Loucy (cell line): ENCODE results near the gene DNAJC1.

Source experiments
- H2AFZ ChIP-seq: fragments of 200-600 bp; sonication (generic); 2 replicates; pipeline ENCODE4 v1.6.0; 2016; ENCODE audit warnings: antibody characterized with exemption, mild to moderate bottlenecking, low read length, moderate library complexity
- H3F3A ChIP-seq: fragments of 200-600 bp; 2 replicates; pipeline ENCODE4 v1.6.0; 2016; ENCODE audit warnings: antibody characterized with exemption, low read depth, mild to moderate bottlenecking
- H3K27me3 ChIP-seq: fragments of 200-600 bp; sonication (generic); 2 replicates; pipeline ENCODE4 v1.6.1; 2014; ENCODE audit warnings: low read length, mild to moderate bottlenecking; ENCODE audit not compliant: insufficient read depth, poor library complexity, severe bottlenecking
- H3K36me3 ChIP-seq: fragments of 200-600 bp; sonication (generic); 2 replicates; pipeline ENCODE4 v1.6.1; 2016; ENCODE audit warnings: low read length; ENCODE audit not compliant: insufficient read depth
- H3K4me1 ChIP-seq: fragments of 200-600 bp; sonication (generic); 2 replicates; pipeline ENCODE4 v1.5.1; 2014; ENCODE audit warnings: low read length, mild to moderate bottlenecking; ENCODE audit not compliant: insufficient read depth, poor library complexity, severe bottlenecking
- H3K4me2 ChIP-seq: fragments of 200-600 bp; sonication (generic); 2 replicates; pipeline ENCODE4 v1.6.0; 2014; ENCODE audit warnings: antibody characterized with exemption, low read length, low read depth, mild to moderate bottlenecking; ENCODE audit not compliant: poor library complexity, severe bottlenecking
- H3K4me3 ChIP-seq: fragments of 200-600 bp; sonication (generic); 2 replicates; pipeline ENCODE4 v1.5.1; 2014; ENCODE audit warnings: low read length, mild to moderate bottlenecking, mixed read lengths; ENCODE audit not compliant: poor library complexity, severe bottlenecking
- H3K79me2 ChIP-seq: fragments of 200-600 bp; sonication (generic); 2 replicates; pipeline ENCODE4 v1.6.1; 2014; ENCODE audit warnings: low read length; ENCODE audit not compliant: insufficient read depth
- H3K9ac ChIP-seq: fragments of 200-600 bp; sonication (generic); 2 replicates; pipeline ENCODE4 v1.6.0; 2014; ENCODE audit warnings: mild to moderate bottlenecking, low read depth, low read length, moderate library complexity; ENCODE audit not compliant: poor library complexity, severe bottlenecking
- H3K9me2 ChIP-seq: fragments of 200-600 bp; sonication (generic); replicated peaks from 2 replicates; pipeline ENCODE4 v1.6.1; 2016; ENCODE audit warnings: low read depth, low read length, mixed read lengths
- H3K9me3 ChIP-seq: fragments of 200-600 bp; sonication (generic); 2 replicates; pipeline ENCODE4 v1.6.1; 2014; ENCODE audit warnings: mild to moderate bottlenecking, antibody characterized with exemption, low read length, low read depth; ENCODE audit not compliant: insufficient read depth
- H4K20me1 ChIP-seq: fragments of 200-600 bp; sonication (generic); 2 replicates; pipeline ENCODE4 v1.6.0; 2014; ENCODE audit warnings: antibody characterized with exemption, low read length, mild to moderate bottlenecking; ENCODE audit not compliant: insufficient read depth, poor library complexity, severe bottlenecking
- EZH2phosphoT487 ChIP-seq: fragments of 200-600 bp; IDR thresholded peaks from 2 replicates; pipeline ENCODE4 v1.6.1; 2018; ENCODE audit warnings: antibody characterized with exemption, mild to moderate bottlenecking, moderate library complexity, borderline replicate concordance
- TF ChIP-seq, protein P1 (sequence below): fragments of 200-600 bp; sonication (generic); conservative IDR thresholded peaks from 2 replicates; pipeline ENCODE4 v1.5.1; 2014; ENCODE audit warnings: mild to moderate bottlenecking, antibody characterized with exemption, low read length

The DNAJC1 gene

DNA sequence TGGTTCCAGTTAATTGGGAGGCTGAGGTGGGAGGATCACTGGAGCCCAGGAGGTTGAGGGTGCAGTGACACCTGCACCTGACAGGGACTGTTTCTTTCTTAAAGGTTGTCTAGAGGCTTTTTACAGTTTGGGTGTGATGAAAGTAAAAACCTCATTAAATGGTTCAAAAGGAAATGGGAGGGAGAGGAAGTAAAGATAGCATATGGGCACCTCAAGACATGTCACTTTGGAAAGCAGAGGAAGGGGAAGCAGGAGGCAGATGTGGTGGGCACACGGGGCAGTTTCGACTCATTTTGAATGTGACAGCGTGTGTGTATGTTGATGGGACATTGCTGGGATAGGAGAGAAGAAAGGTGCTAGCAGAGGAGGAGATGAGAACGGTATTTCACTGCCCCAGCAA lies 266.4 kb downstream of the DNAJC1 start:
- peaks cover 19% of the 10 kb centered on the region for H3K4me1 ChIP-seq
- H3K36me3 ChIP-seq = peaks cover 82% of the 10 kb centered on the region
- no peak for TF ChIP-seq EZH2phosphoT487
- TF ChIP-seq, protein P1, sequence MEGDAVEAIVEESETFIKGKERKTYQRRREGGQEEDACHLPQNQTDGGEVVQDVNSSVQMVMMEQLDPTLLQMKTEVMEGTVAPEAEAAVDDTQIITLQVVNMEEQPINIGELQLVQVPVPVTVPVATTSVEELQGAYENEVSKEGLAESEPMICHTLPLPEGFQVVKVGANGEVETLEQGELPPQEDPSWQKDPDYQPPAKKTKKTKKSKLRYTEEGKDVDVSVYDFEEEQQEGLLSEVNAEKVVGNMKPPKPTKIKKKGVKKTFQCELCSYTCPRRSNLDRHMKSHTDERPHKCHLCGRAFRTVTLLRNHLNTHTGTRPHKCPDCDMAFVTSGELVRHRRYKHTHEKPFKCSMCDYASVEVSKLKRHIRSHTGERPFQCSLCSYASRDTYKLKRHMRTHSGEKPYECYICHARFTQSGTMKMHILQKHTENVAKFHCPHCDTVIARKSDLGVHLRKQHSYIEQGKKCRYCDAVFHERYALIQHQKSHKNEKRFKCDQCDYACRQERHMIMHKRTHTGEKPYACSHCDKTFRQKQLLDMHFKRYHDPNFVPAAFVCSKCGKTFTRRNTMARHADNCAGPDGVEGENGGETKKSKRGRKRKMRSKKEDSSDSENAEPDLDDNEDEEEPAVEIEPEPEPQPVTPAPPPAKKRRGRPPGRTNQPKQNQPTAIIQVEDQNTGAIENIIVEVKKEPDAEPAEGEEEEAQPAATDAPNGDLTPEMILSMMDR = no peak
- no peaks in the 10 kb centered on the region for H3K79me2 ChIP-seq
- no peak overlapping the region for H2AFZ ChIP-seq
- H3K4me3 ChIP-seq = peak overlapping the region; percentile 4
- H3K4me2 ChIP-seq = peak overlapping the region; percentile 50
- H3K27me3 ChIP-seq = no peaks in the 10 kb centered on the region
- no peaks in the 10 kb centered on the region for H3K9me2 ChIP-seq
- H3K9me3 ChIP-seq = no peaks in the 10 kb centered on the region
- H4K20me1 ChIP-seq = peaks cover 5% of the 10 kb centered on the region
- H3K9ac ChIP-seq = peak overlapping the region; percentile 53
- H3F3A ChIP-seq = no peaks in the 10 kb centered on the region

DNA sequence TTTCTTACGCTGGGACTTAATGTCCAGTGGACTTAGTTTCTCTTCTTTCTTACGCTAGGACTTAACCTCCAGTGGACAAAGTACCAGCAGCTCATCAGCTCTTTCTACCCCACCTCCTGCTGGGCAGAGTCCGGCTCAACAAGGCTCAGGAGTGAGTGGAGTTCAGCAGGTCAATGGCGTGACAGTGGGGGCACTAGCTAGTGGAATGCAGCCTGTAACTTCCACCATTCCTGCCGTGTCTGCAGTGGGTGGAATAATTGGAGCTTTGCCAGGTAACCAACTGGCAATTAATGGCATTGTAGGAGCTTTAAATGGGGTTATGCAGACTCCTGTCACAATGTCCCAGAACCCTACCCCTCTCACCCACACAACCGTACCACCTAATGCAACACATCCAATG lies 269.8 kb downstream of the DNAJC1 start:
- Histone ChIP-seq H3K4me1 (peaks cover 14% of the 10 kb centered on the region), H4K20me1 (peaks cover 13% of the 10 kb centered on the region), H2AFZ (no peak overlapping the region), H3K4me3 (no peak overlapping the region), H3K4me2 (no peak overlapping the region), H3K9ac (no peak overlapping the region), H3K36me3 (peaks cover 72% of the 10 kb centered on the region), H3K9me3 (no peaks in the 10 kb centered on the region), H3K27me3 (no peaks in the 10 kb centered on the region), H3F3A (no peaks in the 10 kb centered on the region), H3K9me2 (no peaks in the 10 kb centered on the region), H3K79me2 (no peaks in the 10 kb centered on the region)
- TF ChIP-seq, protein P1 = no peak
- no peak for TF ChIP-seq EZH2phosphoT487

DNA sequence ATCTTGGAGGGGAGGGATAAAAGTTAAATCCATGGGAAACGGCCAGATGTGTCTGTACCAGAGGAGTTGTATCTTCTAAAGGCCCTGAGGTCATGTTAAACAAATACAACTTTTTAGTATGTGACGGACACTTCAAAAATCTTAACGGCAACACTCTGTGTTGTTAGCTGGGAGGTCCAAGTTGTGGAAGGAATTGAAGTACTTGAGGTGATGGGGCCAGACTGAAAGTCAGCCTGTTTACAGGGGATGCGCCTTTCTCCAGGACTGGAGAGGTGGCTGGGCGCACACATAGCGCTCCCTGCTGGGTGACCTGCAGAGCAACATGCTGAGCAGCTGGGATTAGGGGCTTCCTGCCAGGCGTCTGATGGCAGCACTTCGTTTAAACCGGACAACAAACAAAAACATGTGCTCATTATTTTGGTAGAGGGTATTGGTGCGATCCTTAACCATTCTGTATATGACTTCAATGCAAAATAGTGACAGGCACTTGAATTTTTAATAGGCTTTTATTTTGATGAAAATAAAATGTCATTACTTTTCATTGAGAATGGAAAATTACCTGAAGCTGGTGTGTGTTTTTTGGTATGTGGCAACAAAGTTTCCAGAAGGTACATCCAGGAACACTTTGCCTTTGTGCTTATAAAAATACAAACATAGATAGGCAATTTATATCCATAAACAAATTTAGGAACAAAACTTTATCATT lies 271.3 kb downstream of the DNAJC1 start:
- Histone ChIP-seq H3K4me1 (peaks cover 13% of the 10 kb centered on the region), H3F3A (peaks cover 10% of the 10 kb centered on the region), H3K9me3 (no peaks in the 10 kb centered on the region), H4K20me1 (peaks cover 28% of the 10 kb centered on the region), H3K36me3 (peaks cover 68% of the 10 kb centered on the region), H3K27me3 (no peaks in the 10 kb centered on the region), H2AFZ (no peak overlapping the region), H3K9me2 (no peaks in the 10 kb centered on the region), H3K4me3 (no peak overlapping the region), H3K4me2 (no peak overlapping the region), H3K79me2 (no peaks in the 10 kb centered on the region), H3K9ac (no peak overlapping the region)
- TF ChIP-seq, protein P1 = peak; percentile 96
- TF ChIP-seq EZH2phosphoT487 = no peak
